Measurements from ENCODE around the gene DNAAF5.

The DNAAF5 gene

DNA sequence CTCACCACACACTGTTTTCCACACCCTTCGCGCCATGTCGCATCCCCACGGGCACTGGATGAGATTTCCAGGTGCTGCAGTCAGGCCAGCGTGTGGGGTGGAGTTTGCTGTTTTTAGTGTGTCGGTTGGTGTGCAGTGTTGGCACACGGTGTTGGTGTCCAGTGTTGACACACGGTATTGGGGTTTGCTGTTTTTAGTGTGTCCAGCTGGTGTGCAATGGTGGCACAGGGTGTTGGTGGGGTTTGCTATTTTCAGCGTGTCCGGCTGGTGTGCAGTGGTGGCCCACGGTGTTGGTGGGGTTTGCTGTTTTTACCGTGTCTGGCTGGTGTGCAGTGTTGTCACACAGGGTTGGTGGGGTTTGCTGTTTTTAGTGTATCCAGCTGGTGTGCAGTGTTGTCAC is 20.7 kb downstream of the DNAAF5 start:
- TF ChIP-seq, protein P1, sequence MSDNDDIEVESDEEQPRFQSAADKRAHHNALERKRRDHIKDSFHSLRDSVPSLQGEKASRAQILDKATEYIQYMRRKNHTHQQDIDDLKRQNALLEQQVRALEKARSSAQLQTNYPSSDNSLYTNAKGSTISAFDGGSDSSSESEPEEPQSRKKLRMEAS (IDR thresholded peaks at IDR 0.05): no peak
- TF ChIP-seq YY1 (IDR thresholded peaks at IDR 0.05; ENCODE audit: low read depth) (no peak), FOXM1 (IDR thresholded peaks at IDR 0.05; ENCODE audit: borderline replicate concordance, low read depth) (no peak), TEAD4 (IDR thresholded peaks at IDR 0.05) (no peak), CEBPB (IDR thresholded peaks at IDR 0.05) (no peak), NFIC (IDR thresholded peaks at IDR 0.05) (no peak), TAF1 (IDR thresholded peaks at IDR 0.05; ENCODE audit: low read depth) (no peak), CREB1 (IDR thresholded peaks at IDR 0.05; ENCODE audit: low read depth) (no peak), USF1 (IDR thresholded peaks at IDR 0.05) (no peak), EP300 (IDR thresholded peaks at IDR 0.05; ENCODE audit: borderline replicate concordance) (no peak), RAD21 (IDR thresholded peaks at IDR 0.05; ENCODE audit: low read depth) (no peak)

- TF ChIP-seq CEBPB (IDR thresholded peaks at IDR 0.05) (no peak), EGR1 (IDR thresholded peaks at IDR 0.05) (no peak), NFIC (IDR thresholded peaks at IDR 0.05) (no peak), REST (IDR thresholded peaks at IDR 0.05; ENCODE audit: low read depth) (no peak), YY1 (IDR thresholded peaks at IDR 0.05; ENCODE audit: low read depth) (no peak), EP300 (IDR thresholded peaks at IDR 0.05; ENCODE audit: borderline replicate concordance) (no peak), TAF1 (IDR thresholded peaks at IDR 0.05; ENCODE audit: low read depth) (no peak), FOXM1 (IDR thresholded peaks at IDR 0.05; ENCODE audit: borderline replicate concordance, low read depth) (no peak), ZBTB7A (IDR thresholded peaks at IDR 0.05; ENCODE audit: low read depth) (no peak), TCF12 (IDR thresholded peaks at IDR 0.05; ENCODE audit: low read depth) (no peak), USF1 (IDR thresholded peaks at IDR 0.05) (no peak), CREB1 (IDR thresholded peaks at IDR 0.05; ENCODE audit: low read depth) (no peak), RAD21 (IDR thresholded peaks at IDR 0.05; ENCODE audit: low read depth) (no peak), TEAD4 (IDR thresholded peaks at IDR 0.05) (no peak)
- TF ChIP-seq, protein P1 (IDR thresholded peaks at IDR 0.05): no peak
These were observed 21.9 kb downstream of the DNAAF5 start for GRCh38 chr7:748446-748845.

- TF ChIP-seq RAD21 (IDR thresholded peaks at IDR 0.05; ENCODE audit: low read depth): no peak
- no peak for TF ChIP-seq EP300 (IDR thresholded peaks at IDR 0.05; ENCODE audit: borderline replicate concordance)
- TF ChIP-seq TEAD4 (IDR thresholded peaks at IDR 0.05): no peak
- no peak for TF ChIP-seq YY1 (IDR thresholded peaks at IDR 0.05; ENCODE audit: low read depth)
These were observed 22.6 kb downstream of the DNAAF5 start for GRCh38 chr7:749140-749551.

DNA sequence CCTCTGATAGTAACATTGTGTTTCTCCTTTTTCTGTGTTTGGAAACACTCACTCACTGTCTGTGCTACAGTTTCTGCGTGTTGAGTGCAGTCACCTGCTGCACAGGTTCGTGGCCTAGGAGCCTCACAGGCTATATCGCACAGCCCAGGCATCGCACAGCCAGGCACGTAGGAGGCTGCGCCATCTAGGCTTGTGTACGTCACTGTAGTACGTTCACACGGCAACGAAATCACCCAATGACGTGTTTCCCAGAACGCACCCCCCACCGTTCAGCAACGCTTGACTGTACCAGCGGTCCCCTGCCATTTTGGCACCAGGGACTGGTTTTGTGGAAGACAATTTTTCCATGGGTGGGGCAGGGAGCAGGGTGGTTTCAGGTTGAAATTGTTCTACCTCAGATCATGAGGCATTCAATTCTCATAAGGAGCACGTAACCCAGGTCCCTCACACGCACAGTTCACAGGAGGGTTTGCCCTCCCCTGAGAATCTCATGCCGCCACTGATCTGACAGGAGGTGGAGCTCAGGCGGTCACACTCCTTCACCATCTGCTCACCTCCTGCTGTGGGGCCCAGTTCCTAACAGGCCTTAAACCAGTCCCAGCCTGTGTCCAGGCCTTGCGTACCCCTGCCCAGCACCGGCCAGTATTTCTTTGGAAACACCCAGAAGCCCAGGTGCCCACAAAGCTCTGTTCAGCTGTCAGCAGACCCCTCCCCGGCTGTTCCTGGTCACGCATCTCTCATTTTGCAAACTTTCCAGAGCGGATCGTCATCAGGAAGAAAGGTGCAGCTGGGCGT is 23.8 kb downstream of the DNAAF5 start:
- TF ChIP-seq TEAD4 (IDR thresholded peaks at IDR 0.05): no peak
- TF ChIP-seq EP300 (IDR thresholded peaks at IDR 0.05; ENCODE audit: borderline replicate concordance): no peak
- TF ChIP-seq RAD21 (IDR thresholded peaks at IDR 0.05; ENCODE audit: low read depth): no peak
- no peak for TF ChIP-seq EGR1 (IDR thresholded peaks at IDR 0.05)
- no peak for TF ChIP-seq USF1 (IDR thresholded peaks at IDR 0.05)
- TF ChIP-seq TCF12 (IDR thresholded peaks at IDR 0.05; ENCODE audit: low read depth): no peak

DNA sequence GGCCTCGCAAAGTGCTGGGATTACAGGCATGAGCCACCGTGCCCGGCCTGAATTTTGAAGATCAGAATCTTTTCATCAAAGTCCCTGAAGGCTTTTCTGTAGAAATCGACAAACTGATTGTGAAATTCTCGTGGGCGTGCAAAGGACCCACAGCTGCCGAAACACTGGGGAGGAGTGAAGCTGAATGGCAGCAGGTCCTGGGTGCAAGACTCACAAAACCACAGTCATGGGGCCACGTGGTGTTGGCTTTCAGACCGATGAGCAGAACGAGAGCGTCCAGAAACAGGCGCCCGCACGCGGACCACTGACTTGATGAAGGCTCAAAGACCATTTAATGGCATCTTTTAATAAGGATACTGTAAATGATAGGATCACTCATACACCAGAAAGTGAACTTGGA is 25.3 kb downstream of the DNAAF5 start:
- TF ChIP-seq TEAD4 (IDR thresholded peaks at IDR 0.05) (no peak), EGR1 (IDR thresholded peaks at IDR 0.05) (no peak), REST (IDR thresholded peaks at IDR 0.05; ENCODE audit: low read depth) (no peak), FOXM1 (IDR thresholded peaks at IDR 0.05; ENCODE audit: borderline replicate concordance, low read depth) (no peak), YY1 (IDR thresholded peaks at IDR 0.05; ENCODE audit: low read depth) (no peak), TAF1 (IDR thresholded peaks at IDR 0.05; ENCODE audit: low read depth) (no peak), ZBTB7A (IDR thresholded peaks at IDR 0.05; ENCODE audit: low read depth) (no peak), EP300 (IDR thresholded peaks at IDR 0.05; ENCODE audit: borderline replicate concordance) (no peak), TCF12 (IDR thresholded peaks at IDR 0.05; ENCODE audit: low read depth) (no peak), RAD21 (IDR thresholded peaks at IDR 0.05; ENCODE audit: low read depth) (no peak), USF1 (IDR thresholded peaks at IDR 0.05) (no peak), CEBPB (IDR thresholded peaks at IDR 0.05) (no peak), CREB1 (IDR thresholded peaks at IDR 0.05; ENCODE audit: low read depth) (no peak)
- TF ChIP-seq, protein P1 (IDR thresholded peaks at IDR 0.05): no peak
